ENCODE results near the gene RABGAP1L. TPM values are rescaled to one million over a fixed set of nuclear protein-coding genes. Genes with fewer than 3 reads are reported as not detected.

RABGAP1L gene
- total and polyA plus RNA-seq, 12 donors: 13.0 to 167 (median 109) TPM

DNA sequence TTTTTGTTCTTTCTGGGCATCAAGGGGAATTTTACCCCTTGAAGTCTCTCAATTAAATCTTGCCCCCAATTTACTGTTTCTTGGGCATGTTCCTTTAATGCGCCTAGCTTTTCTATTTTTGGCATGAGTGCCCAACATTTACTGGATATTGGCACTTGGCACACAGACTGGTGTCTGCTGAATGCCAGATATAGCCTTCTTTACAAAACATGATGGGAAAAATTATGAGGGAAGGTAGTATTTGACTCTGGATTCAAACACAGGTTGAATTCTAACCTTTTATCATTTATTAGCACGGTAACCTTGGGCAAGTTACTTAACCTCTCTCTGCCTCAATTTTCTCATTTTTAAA lies 200.1 kb downstream of the RABGAP1L start:
- TF ChIP-seq, protein P1, sequence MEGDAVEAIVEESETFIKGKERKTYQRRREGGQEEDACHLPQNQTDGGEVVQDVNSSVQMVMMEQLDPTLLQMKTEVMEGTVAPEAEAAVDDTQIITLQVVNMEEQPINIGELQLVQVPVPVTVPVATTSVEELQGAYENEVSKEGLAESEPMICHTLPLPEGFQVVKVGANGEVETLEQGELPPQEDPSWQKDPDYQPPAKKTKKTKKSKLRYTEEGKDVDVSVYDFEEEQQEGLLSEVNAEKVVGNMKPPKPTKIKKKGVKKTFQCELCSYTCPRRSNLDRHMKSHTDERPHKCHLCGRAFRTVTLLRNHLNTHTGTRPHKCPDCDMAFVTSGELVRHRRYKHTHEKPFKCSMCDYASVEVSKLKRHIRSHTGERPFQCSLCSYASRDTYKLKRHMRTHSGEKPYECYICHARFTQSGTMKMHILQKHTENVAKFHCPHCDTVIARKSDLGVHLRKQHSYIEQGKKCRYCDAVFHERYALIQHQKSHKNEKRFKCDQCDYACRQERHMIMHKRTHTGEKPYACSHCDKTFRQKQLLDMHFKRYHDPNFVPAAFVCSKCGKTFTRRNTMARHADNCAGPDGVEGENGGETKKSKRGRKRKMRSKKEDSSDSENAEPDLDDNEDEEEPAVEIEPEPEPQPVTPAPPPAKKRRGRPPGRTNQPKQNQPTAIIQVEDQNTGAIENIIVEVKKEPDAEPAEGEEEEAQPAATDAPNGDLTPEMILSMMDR (IDR thresholded peaks at IDR 0.05): no peak
- ATAC-seq (peak in 2 of 8 donors; percentile 30 to 42), DNase-seq (no peak)
- 70 to 72% methylated on average over 2 of the region's 2 CpGs for WGBS, 2 donors
- intact Hi-C loops (cut with DNase I): no loop called here
- Histone ChIP-seq H3K27me3 (no peaks in the 10 kb centered on the region), H3K9me3 (peaks cover 0 to 10% (median 0%) of the 10 kb centered on the region in 11 donors), H3K27ac (peak overlapping the region in 3 of 10 donors; percentile 3 to 33 (median 17)), H3K36me3 (no peaks in the 10 kb centered on the region), H3K4me3 (no peak overlapping the region), H3K4me1 (peaks cover 0 to 28% (median 11%) of the 10 kb centered on the region in 9 donors)

DNA sequence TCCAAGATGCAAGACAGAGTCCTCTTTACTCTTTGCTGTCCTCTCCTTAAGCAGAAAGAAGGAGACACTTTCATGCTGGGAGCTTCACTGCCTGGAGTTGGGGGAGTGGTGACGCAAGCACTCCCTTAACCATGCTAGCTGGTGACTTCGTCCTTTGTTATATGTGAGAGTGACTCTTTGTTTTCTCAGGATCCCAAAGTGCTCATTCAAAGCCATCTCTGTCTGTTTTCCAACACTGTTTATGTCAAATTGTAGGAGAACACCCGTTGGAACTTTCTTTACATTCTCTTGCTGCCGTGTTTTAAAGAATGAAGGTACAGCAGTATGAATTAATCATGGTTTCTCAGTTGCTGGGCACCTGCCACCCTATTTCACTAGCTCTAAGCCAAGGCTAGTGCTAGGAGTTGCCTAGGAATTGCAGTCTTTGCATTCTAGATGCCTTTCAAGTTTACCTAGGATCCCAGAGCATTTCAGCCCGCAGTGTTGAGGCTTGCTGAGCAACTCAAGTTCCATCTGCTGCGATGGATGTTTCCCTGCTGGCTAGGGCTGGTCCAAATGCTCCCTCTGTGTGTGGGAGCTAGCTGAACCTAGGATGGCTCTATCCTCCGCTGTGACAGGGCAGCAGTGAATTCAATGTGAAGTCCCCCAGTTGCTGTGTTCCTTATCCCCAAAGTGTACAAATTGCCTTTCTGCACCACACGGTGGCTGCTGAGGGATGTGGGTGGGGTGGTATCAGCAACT lies 205.8 kb downstream of the RABGAP1L start:
- peaks cover 0 to 6% (median 0%) of the 10 kb centered on the region in 9 donors for H3K4me1 ChIP-seq
- no peak overlapping the region for H3K27ac ChIP-seq
- H3K4me3 ChIP-seq: no peak overlapping the region
- intact Hi-C loops (cut with DNase I): no loop called here
- 95 to 96% methylated on average over 8 of the region's 8 CpGs for WGBS, 2 donors
- peaks cover 0 to 10% (median 0%) of the 10 kb centered on the region in 11 donors for H3K9me3 ChIP-seq
- no peaks in the 10 kb centered on the region for H3K27me3 ChIP-seq
- TF ChIP-seq, protein P1 (IDR thresholded peaks at IDR 0.05): no peak
- ATAC-seq (no peak), DNase-seq (no peak)
- no peaks in the 10 kb centered on the region for H3K36me3 ChIP-seq

DNA sequence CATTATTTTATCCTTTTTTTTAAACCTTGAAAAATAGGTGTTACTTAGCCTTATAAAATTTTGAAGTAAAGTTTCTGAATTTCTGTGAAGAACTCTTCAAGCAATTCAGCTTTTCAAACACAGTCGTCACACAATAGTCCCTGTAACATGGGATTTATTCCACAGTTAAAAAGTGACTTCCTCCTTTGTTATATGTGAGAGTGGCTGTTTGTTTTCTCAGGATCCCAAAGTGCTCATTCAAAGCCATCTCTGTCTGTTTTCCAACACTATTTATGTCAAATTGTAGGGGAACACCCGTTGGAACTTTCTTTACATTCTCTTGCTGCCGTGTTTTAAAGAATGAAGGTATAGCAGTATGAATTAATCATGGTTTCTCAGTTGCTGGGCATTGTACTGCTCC lies 207.6 kb downstream of the RABGAP1L start:
- Histone ChIP-seq H3K27me3 (no peaks in the 10 kb centered on the region), H3K9me3 (peaks cover 0 to 5% (median 0%) of the 10 kb centered on the region in 11 donors), H3K4me1 (peaks cover 0 to 5% (median 0%) of the 10 kb centered on the region in 9 donors), H3K4me3 (no peak overlapping the region), H3K27ac (no peak overlapping the region), H3K36me3 (no peaks in the 10 kb centered on the region)
- intact Hi-C loops (cut with DNase I): no loop called here
- TF ChIP-seq, protein P1 (IDR thresholded peaks at IDR 0.05): no peak
- DNase-seq (no peak), ATAC-seq (no peak)
- WGBS, 2 donors: 64 to 67% methylated on average over 3 of the region's 3 CpGs

DNA sequence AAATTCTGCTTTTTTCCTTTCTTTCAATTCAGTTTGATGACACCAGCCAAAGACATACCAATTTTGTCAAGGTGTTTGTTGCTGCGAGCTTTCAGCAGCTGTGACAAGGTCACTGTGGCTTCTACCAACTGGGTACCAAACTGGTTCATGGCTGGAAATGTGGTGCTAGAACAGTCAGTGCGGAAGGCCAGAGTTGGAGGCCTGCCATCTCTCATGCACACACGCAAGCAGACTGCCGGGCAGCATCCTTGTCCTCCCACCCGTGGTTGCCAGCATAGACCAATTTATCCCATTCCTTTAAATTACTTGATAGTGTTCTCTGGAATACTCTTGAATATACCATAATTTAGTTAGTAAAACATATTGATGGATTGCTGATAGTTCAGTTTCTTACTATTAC lies 208.6 kb downstream of the RABGAP1L start:
- intact Hi-C loops (cut with DNase I): no loop called here
- 83 to 87% methylated on average over 5 of the region's 5 CpGs for WGBS, 2 donors
- ATAC-seq: peak in 1 of 8 donors; percentile 67

More for the DNA sequence above, 208.6 kb downstream of the RABGAP1L start:
- no peak overlapping the region for H3K27ac ChIP-seq
- H3K4me3 ChIP-seq: no peak overlapping the region
- peak in 1 of 2 donors; percentile 12 for DNase-seq
- peaks cover 0 to 5% (median 0%) of the 10 kb centered on the region in 11 donors for H3K9me3 ChIP-seq
- no peaks in the 10 kb centered on the region for H3K36me3 ChIP-seq
- peaks cover 0 to 5% (median 0%) of the 10 kb centered on the region in 9 donors for H3K4me1 ChIP-seq
- no peaks in the 10 kb centered on the region for H3K27me3 ChIP-seq
- TF ChIP-seq, protein P1 (IDR thresholded peaks at IDR 0.05): no peak
